Suprapubic skin (tissue), 3 donors: ENCODE data around the gene MCF2L.

Experiments
- CTCF ChIP-seq, 2 donors: fragments of 200-600 bp in 1 of 2; fragments of 450-650 bp in 1 of 2; sonication (generic) in 1 of 2; IDR thresholded peaks; one replicate each; pipeline ENCODE4 v1.5.1; 2016 to 2019; ENCODE audit warnings: antibody characterized with exemption in 2 of 2, mild to moderate bottlenecking in 1 of 2, moderate library complexity in 1 of 2
- POLR2A ChIP-seq, 2 donors: fragments of 450-650 bp; IDR thresholded peaks; one replicate each; pipeline ENCODE4 v1.6.1; 2017; ENCODE audit warnings: antibody characterized with exemption in 2 of 2, mild to moderate bottlenecking in 2 of 2, moderate library complexity in 2 of 2

GRCh38 chr13:112959701-112960542 lies 9.1 kb upstream of the MCF2L start:
- TF ChIP-seq CTCF (IDR thresholded peaks at IDR 0.05), result no peak
- TF ChIP-seq POLR2A (IDR thresholded peaks at IDR 0.05), result no peak
